ENCODE data around the gene TTYH1. TPM values are rescaled to one million over a fixed set of nuclear protein-coding genes. Genes with fewer than 3 reads are reported as not detected.

The TTYH1 gene
- total RNA-seq, 1 donor from 2014 or later = not detected

GRCh38 chr19:54420068-54420382, 4.8 kb downstream of the TTYH1 start:
- FAIRE-seq (no peak), DNase-seq (ENCODE audit: low read depth) (no peak)
- Histone ChIP-seq H3K27me3 (ENCODE audit: control insufficient read depth, insufficient read depth, low read length) (peaks cover 12% of the 10 kb centered on the region), H3K36me3 (ENCODE audit: control insufficient read depth, insufficient read depth, low read length) (no peaks in the 10 kb centered on the region), H3K4me3 (ENCODE audit: low read depth, low read length) (no peak overlapping the region)
- TF ChIP-seq, protein P1, sequence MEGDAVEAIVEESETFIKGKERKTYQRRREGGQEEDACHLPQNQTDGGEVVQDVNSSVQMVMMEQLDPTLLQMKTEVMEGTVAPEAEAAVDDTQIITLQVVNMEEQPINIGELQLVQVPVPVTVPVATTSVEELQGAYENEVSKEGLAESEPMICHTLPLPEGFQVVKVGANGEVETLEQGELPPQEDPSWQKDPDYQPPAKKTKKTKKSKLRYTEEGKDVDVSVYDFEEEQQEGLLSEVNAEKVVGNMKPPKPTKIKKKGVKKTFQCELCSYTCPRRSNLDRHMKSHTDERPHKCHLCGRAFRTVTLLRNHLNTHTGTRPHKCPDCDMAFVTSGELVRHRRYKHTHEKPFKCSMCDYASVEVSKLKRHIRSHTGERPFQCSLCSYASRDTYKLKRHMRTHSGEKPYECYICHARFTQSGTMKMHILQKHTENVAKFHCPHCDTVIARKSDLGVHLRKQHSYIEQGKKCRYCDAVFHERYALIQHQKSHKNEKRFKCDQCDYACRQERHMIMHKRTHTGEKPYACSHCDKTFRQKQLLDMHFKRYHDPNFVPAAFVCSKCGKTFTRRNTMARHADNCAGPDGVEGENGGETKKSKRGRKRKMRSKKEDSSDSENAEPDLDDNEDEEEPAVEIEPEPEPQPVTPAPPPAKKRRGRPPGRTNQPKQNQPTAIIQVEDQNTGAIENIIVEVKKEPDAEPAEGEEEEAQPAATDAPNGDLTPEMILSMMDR (IDR thresholded peaks at IDR 0.05; ENCODE audit: insufficient read depth, low read length, severe bottlenecking) = no peak

DNA sequence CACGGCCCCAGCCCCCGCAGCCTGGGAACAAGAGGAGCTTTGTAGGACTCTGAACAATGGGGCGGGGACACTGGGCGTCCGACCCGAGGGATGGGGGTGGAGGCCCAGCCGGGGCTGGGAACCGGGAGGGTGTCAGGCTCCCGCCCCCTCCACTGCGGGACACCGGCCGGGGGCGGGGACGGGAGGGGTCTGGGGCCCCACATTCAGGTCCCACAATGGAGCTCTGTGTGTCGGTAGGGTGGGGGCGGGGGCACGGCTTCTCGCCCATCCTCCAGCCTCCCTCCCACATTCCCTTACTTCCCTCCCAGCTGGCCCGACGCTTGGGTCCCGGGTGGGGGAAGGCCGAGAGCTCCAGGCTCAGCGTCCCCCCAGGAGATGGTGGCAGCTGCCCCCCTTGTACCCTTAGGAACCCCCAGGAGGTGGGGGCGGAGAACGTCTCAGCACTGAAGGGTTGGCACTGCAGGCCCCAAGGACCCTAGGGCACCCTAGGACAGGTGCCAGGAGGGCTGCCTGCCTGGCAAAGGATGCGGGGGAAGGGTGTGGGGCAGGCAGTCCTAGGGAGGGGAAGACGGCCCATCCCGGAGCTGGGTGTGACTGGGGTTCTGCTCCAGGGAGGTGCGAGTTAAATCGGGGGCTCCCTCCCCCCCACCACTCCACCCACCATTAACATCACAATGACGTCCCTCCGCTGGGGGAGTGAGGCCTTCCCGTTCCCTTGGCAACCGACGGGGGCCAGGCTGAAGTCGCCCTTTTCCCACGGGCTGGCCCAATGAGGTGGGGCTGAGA, 5.3 kb downstream of the TTYH1 start:
- no peak for DNase-seq (ENCODE audit: low read depth)
- TF ChIP-seq, protein P1 (IDR thresholded peaks at IDR 0.05; ENCODE audit: insufficient read depth, low read length, severe bottlenecking) = no peak
- no peak overlapping the region for H3K4me3 ChIP-seq (ENCODE audit: low read depth, low read length)
- no peaks in the 10 kb centered on the region for H3K36me3 ChIP-seq (ENCODE audit: control insufficient read depth, insufficient read depth, low read length)
- FAIRE-seq = no peak
- H3K27me3 ChIP-seq (ENCODE audit: control insufficient read depth, insufficient read depth, low read length) = peaks cover 11% of the 10 kb centered on the region

DNA sequence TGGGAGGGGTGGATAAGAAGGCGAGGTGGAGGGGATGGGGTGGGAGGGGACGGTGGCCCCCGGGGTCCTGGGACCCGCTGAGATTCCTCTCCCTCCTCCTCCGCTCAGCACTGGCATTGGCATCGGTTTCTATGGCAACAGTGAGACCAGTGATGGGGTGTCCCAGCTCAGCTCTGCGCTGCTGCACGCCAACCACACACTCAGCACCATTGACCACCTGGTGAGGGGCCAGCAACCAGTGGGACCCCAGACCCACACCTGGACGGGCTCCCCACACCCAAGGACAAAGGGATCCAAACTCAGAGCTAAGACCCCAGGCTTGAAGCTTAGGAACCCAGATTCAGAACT, 5.9 kb downstream of the TTYH1 start:
- TF ChIP-seq, protein P1 (IDR thresholded peaks at IDR 0.05; ENCODE audit: insufficient read depth, low read length, severe bottlenecking) = no peak
- DNase-seq (ENCODE audit: low read depth) = no peak
- H3K36me3 ChIP-seq (ENCODE audit: control insufficient read depth, insufficient read depth, low read length) = no peaks in the 10 kb centered on the region
- peaks cover 8% of the 10 kb centered on the region for H3K27me3 ChIP-seq (ENCODE audit: control insufficient read depth, insufficient read depth, low read length)
- FAIRE-seq = no peak
- no peak overlapping the region for H3K4me3 ChIP-seq (ENCODE audit: low read depth, low read length)

GRCh38 chr19:54421521-54421920, 6.3 kb downstream of the TTYH1 start:
- no peaks in the 10 kb centered on the region for H3K36me3 ChIP-seq (ENCODE audit: control insufficient read depth, insufficient read depth, low read length)
- FAIRE-seq (no peak), DNase-seq (ENCODE audit: low read depth) (no peak)
- no peak overlapping the region for H3K4me3 ChIP-seq (ENCODE audit: low read depth, low read length)
- H3K27me3 ChIP-seq (ENCODE audit: control insufficient read depth, insufficient read depth, low read length) = peaks cover 8% of the 10 kb centered on the region
- TF ChIP-seq, protein P1 (IDR thresholded peaks at IDR 0.05; ENCODE audit: insufficient read depth, low read length, severe bottlenecking) = no peak

DNA sequence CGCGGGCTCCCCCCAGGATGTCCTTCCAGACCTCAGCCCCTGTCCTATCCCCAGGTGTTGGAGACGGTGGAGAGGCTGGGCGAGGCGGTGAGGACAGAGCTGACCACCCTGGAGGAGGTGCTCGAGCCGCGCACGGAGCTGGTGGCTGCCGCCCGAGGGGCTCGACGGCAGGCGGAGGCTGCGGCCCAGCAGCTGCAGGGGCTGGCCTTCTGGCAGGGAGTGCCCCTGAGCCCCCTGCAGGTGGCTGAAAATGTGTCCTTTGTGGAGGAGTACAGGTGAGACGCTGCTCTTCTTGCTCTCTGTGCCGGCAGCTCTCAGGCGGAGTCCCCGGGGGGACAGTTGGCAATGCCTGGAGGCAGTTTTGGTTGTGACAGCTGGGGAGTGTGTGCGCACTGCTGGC, 6.9 kb downstream of the TTYH1 start:
- TF ChIP-seq, protein P1 (IDR thresholded peaks at IDR 0.05; ENCODE audit: insufficient read depth, low read length, severe bottlenecking) = no peak
- DNase-seq (ENCODE audit: low read depth) = no peak
- Histone ChIP-seq H3K4me3 (ENCODE audit: low read depth, low read length) (no peak overlapping the region), H3K36me3 (ENCODE audit: control insufficient read depth, insufficient read depth, low read length) (no peaks in the 10 kb centered on the region), H3K27me3 (ENCODE audit: control insufficient read depth, insufficient read depth, low read length) (peaks cover 5% of the 10 kb centered on the region)
- FAIRE-seq = no peak

DNA sequence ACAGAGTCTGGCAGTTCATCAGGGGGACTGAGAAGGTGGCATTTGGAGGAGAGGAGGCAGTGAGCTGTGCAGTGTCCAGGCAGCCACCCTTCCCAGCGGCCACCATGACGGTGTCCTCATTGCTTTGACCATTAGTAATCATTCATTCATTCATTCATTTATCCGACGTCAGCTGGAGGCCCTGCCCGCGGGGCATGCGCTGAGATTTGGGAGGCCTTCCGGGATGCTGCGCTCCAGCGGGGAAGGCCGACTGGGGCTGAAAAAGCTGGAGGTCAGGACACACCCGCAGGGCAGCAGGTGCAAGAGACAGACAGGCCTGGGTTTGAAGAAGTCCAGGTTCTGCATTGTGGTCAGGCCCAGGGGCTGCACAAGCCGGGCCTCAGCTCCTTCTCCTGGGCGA, 8.9 kb downstream of the TTYH1 start:
- no peaks in the 10 kb centered on the region for H3K36me3 ChIP-seq (ENCODE audit: control insufficient read depth, insufficient read depth, low read length)
- H3K4me3 ChIP-seq (ENCODE audit: low read depth, low read length) = no peak overlapping the region
- no peak for FAIRE-seq
- no peak for DNase-seq (ENCODE audit: low read depth)
- TF ChIP-seq, protein P1 (IDR thresholded peaks at IDR 0.05; ENCODE audit: insufficient read depth, low read length, severe bottlenecking) = no peak
- H3K27me3 ChIP-seq (ENCODE audit: control insufficient read depth, insufficient read depth, low read length) = peaks cover 5% of the 10 kb centered on the region
